ENCODE measurements around the gene URB1. TPM values are rescaled to one million over a fixed set of nuclear protein-coding genes. Genes with fewer than 3 reads are reported as not detected.

The URB1 gene
- total and polyA plus RNA-seq, 2 of the 8 experiments (the other 6 are each of a cell fraction or from before 2014, with no cell fraction given), result 8.1 to 28.9 TPM

DNA sequence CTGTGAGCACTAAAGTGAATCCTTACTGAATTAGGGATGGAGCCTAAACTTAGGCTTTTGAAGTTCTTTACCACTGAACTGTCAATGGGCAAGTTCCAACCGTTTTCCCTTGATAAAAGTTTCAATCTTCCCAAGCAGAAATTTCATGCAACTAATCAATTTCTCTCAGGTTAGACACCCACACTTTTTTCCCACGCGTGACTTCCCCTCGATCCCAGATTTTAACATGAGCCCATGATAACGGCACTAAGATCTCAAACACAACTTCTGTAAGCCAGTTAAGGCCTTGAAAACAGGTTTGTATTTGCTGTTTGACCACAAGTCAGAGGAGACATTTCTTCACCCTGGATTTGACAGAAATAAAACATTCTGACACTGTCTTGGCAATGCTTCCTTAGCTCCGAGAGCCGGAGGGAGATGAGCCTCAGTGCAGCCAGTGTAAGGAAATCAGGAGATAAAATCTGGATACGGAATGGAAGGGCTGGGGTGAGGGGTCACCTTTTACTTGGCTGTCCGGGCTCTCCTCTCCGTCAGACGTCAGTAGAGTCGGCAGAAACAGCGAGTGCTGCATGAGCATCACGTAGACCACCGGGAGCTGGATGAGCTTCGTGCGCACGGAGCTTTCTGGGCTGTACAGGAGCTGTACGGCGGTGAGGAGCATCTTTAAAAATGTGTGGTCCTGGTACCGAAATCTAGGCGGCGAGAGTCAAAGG is 54.4 kb downstream of the URB1 start (continued):
- TF ChIP-seq EGR1 (IDR thresholded peaks at IDR 0.05; ENCODE audit: borderline replicate concordance, low read depth, low read length), result no peak
